GM23338 (cell line): Measurements from ENCODE around the gene RAD52. TPM values are rescaled to one million over a fixed set of nuclear protein-coding genes. Genes with fewer than 3 reads are reported as not detected.

Experiments used
- ATAC-seq: fragments of 200-7000 bp; cut with Tn5 transposase; 3 replicates; pipeline ENCODE4 v1.9.1; 2020
- DNase-seq: peaks from one replicate; pipeline ENCODE4 v3.0.0-alpha.2; 2015; ENCODE audit warnings: low spot score
- H2AFZ ChIP-seq: fragments of 200-600 bp; sonication (generic); 2 replicates; pipeline ENCODE4 v1.8.0; 2016; ENCODE audit warnings: antibody characterized with exemption, mild to moderate bottlenecking, moderate library complexity
- H3F3A ChIP-seq: fragments of 200-600 bp; sonication (generic); replicated peaks from 2 replicates; pipeline ENCODE4 v1.8.0; 2017; ENCODE audit warnings: antibody characterized with exemption, mixed run types, low read depth
- H3K27ac ChIP-seq: fragments of 200-600 bp; sonication (generic); 2 replicates; pipeline ENCODE4 v1.6.1; 2016; ENCODE audit warnings: low read depth
- H3K27me3 ChIP-seq: fragments of 200-600 bp; sonication (generic); 2 replicates; pipeline ENCODE4 v1.8.0; 2016; ENCODE audit warnings: mild to moderate bottlenecking, mixed run types, moderate library complexity; ENCODE audit not compliant: insufficient read depth
- H3K36me3 ChIP-seq: fragments of 200-600 bp; sonication (generic); 2 replicates; pipeline ENCODE4 v1.8.0; 2016; ENCODE audit warnings: mild to moderate bottlenecking; ENCODE audit not compliant: insufficient read depth
- H3K4me1 ChIP-seq: fragments of 200-600 bp; sonication (generic); 2 replicates; pipeline ENCODE4 v1.8.0; 2016; ENCODE audit warnings: mild to moderate bottlenecking, moderate library complexity; ENCODE audit not compliant: insufficient read depth
- H3K4me2 ChIP-seq: fragments of 200-600 bp; sonication (generic); 2 replicates; pipeline ENCODE4 v1.7.1; 2017; ENCODE audit warnings: mixed run types
- H3K4me3 ChIP-seq: fragments of 200-600 bp; sonication (generic); 2 replicates; pipeline ENCODE4 v1.6.1; 2016; ENCODE audit warnings: mixed run types
- H3K79me2 ChIP-seq: fragments of 200-600 bp; sonication (generic); replicated peaks from 2 replicates; pipeline ENCODE4 v1.8.0; 2017; ENCODE audit warnings: mild to moderate bottlenecking; ENCODE audit not compliant: insufficient read depth
- H3K9me2 ChIP-seq: fragments of 200-600 bp; sonication (generic); 2 replicates; pipeline ENCODE4 v1.8.0; 2017; ENCODE audit not compliant: insufficient read depth
- H4K20me1 ChIP-seq: fragments of 200-600 bp; sonication (generic); replicated peaks from 2 replicates; pipeline ENCODE4 v1.8.0; 2017; ENCODE audit warnings: mild to moderate bottlenecking; ENCODE audit not compliant: insufficient read depth
- H3K27ac Mint-ChIP-seq: 2 replicates; pipeline ENCODE4 v1.8.0; 2020; ENCODE audit warnings: inconsistent platforms, mild to moderate bottlenecking, moderate library complexity, mixed read lengths
- H3K27me3 Mint-ChIP-seq: 3 replicates; pipeline ENCODE4 v1.8.0; 2022; ENCODE audit warnings: low read depth, mild to moderate bottlenecking, moderate library complexity, mixed read lengths, inconsistent platforms; ENCODE audit not compliant: insufficient read depth, poor library complexity
- H3K36me3 Mint-ChIP-seq: 3 replicates; pipeline ENCODE4 v1.8.0; 2021; ENCODE audit warnings: low read depth, mild to moderate bottlenecking, inconsistent platforms, moderate library complexity, mixed read lengths
- H3K4me1 Mint-ChIP-seq: 3 replicates; pipeline ENCODE4 v1.8.0; 2020; ENCODE audit warnings: mild to moderate bottlenecking, inconsistent platforms, mixed read lengths
- H3K4me3 Mint-ChIP-seq: 3 replicates; pipeline ENCODE4 v1.8.0; 2021; ENCODE audit warnings: moderate library complexity, mild to moderate bottlenecking, inconsistent platforms, mixed read lengths
- H3K9me3 Mint-ChIP-seq: 3 replicates; pipeline ENCODE4 v1.8.0; 2020; ENCODE audit warnings: moderate library complexity, mild to moderate bottlenecking, inconsistent platforms, mixed read lengths
- CREB1 ChIP-seq: fragments of 250-450 bp; sonication (Bioruptor Pico); IDR thresholded peaks from 2 replicates; pipeline ENCODE4 v1.5.0; 2020; ENCODE audit warnings: low read depth, mild to moderate bottlenecking, moderate library complexity
- CTCF ChIP-seq, 2 experiments: fragments of 200-600 bp in 1 of 2; sonication (generic) in 1 of 2; conservative IDR thresholded peaks; 2 replicates each; pipeline versions ENCODE4 v1.5.1 to v1.6.1; 2016 to 2017; ENCODE audit warnings: antibody characterized with exemption in 2 of 2, low read depth in 2 of 2, mild to moderate bottlenecking in 2 of 2, moderate library complexity in 1 of 2
- ETS1 ChIP-seq: IDR thresholded peaks from 2 replicates; pipeline ENCODE4 v1.6.1; 2016; ENCODE audit warnings: antibody characterized with exemption
- EZH2 ChIP-seq: fragments of 200-600 bp; sonication (generic); IDR thresholded peaks from one replicate; pipeline ENCODE4 v1.8.0; 2017; ENCODE audit warnings: antibody characterized with exemption, mild to moderate bottlenecking, low read depth; ENCODE audit not compliant: unreplicated experiment
- EZH2phosphoT487 ChIP-seq: fragments of 200-600 bp; sonication (generic); IDR thresholded peaks from one replicate; pipeline ENCODE4 v1.8.1; 2018; ENCODE audit warnings: antibody characterized with exemption; ENCODE audit not compliant: unreplicated experiment
- JUNB ChIP-seq: IDR thresholded peaks from one replicate; pipeline ENCODE4 v1.6.1; 2016; ENCODE audit warnings: antibody characterized with exemption; ENCODE audit not compliant: unreplicated experiment
- NANOG ChIP-seq: IDR thresholded peaks from 2 replicates; pipeline ENCODE4 v1.6.1; 2016; ENCODE audit warnings: antibody characterized with exemption, borderline replicate concordance
- POLR2AphosphoS5 ChIP-seq: IDR thresholded peaks from 2 replicates; pipeline ENCODE4 v1.6.1; 2016; ENCODE audit warnings: antibody characterized with exemption, low read depth
- REST ChIP-seq: IDR thresholded peaks from one replicate; pipeline ENCODE4 v1.6.1; 2018; ENCODE audit warnings: antibody characterized with exemption; ENCODE audit not compliant: unreplicated experiment
- STAT1 ChIP-seq: IDR thresholded peaks from one replicate; pipeline ENCODE4 v1.6.1; 2016; ENCODE audit warnings: antibody characterized with exemption; ENCODE audit not compliant: unreplicated experiment
- ZNF114 ChIP-seq: fragments of 250-450 bp; sonication (Bioruptor Pico); IDR thresholded peaks from 2 replicates; pipeline ENCODE4 v1.5.0; 2020; ENCODE audit warnings: mild to moderate bottlenecking, moderate library complexity
- ZNF331 ChIP-seq: fragments of 250-450 bp; sonication (Bioruptor Pico); IDR thresholded peaks from 2 replicates; pipeline ENCODE4 v1.5.0; 2020; ENCODE audit warnings: low read depth, mild to moderate bottlenecking, moderate library complexity
- polyA plus RNA-seq: library from polyadenylated mRNA; unstranded; fragments of >200 nt; fragmentation: Nextera tagmentation; extraction: Ambion mirVana; gene quantifications from 2 replicates; pipeline ENCODE4 v1.2.1, GENCODE V29; 2016
- total RNA-seq: library from RNA; depleted of rRNA; stranded (reverse); fragments of >200 nt; shearing (Covaris generic); gene quantifications from 2 replicates; pipeline ENCODE4 v1.2.3, GENCODE V29; 2014
- TF ChIP-seq, protein P1 (sequence below): fragments of 250-450 bp; sonication (Bioruptor Pico); IDR thresholded peaks from 2 replicates; pipeline ENCODE4 v1.5.0; 2020; ENCODE audit warnings: mild to moderate bottlenecking, moderate library complexity

Gene RAD52
- total and polyA plus RNA-seq, 2 experiments from 2014 or later: 10.9 to 21.3 TPM

- 0 out of 2 replicates have a peak overlapping the region, but pooled peaks have one; percentile 65 for H3K27ac ChIP-seq
- H3F3A ChIP-seq: peaks cover 19% of the 10 kb centered on the region
- Mint-ChIP-seq H3K36me3 (peaks cover 82% of the 10 kb centered on the region), H3K27me3 (peaks cover 9% of the 10 kb centered on the region), H3K4me1 (peaks cover 31% of the 10 kb centered on the region), H3K9me3 (no peaks in the 10 kb centered on the region), H3K27ac (no peak overlapping the region), H3K4me3 (no peak overlapping the region)
- peaks cover 37% of the 10 kb centered on the region for H3K36me3 ChIP-seq
- ATAC-seq: no peak
- H3K4me1 ChIP-seq: peaks cover 6% of the 10 kb centered on the region
- no peak overlapping the region for H3K4me3 ChIP-seq
- H2AFZ ChIP-seq: no peak overlapping the region
- H3K79me2 ChIP-seq: no peaks in the 10 kb centered on the region
- H3K9me2 ChIP-seq: no peaks in the 10 kb centered on the region
- DNase-seq: no peak
- H4K20me1 ChIP-seq: peaks cover 2% of the 10 kb centered on the region; the same call in 1 of the 2 replicates
- H3K27me3 ChIP-seq: no peaks in the 10 kb centered on the region
- no peak overlapping the region for H3K4me2 ChIP-seq
- no peak for TF ChIP-seq REST
- TF ChIP-seq CREB1 (CRISPR knock-in tag): no peak
- no peak for TF ChIP-seq EZH2
- no peak for TF ChIP-seq STAT1
- no peak for TF ChIP-seq JUNB
- TF ChIP-seq ZNF114: no peak
- no peak for TF ChIP-seq NANOG
- no peak for TF ChIP-seq ZNF331 (CRISPR knock-in tag)
- no peak for TF ChIP-seq POLR2AphosphoS5
- no peak for TF ChIP-seq EZH2phosphoT487
- no peak for TF ChIP-seq ETS1
- TF ChIP-seq, protein P1, sequence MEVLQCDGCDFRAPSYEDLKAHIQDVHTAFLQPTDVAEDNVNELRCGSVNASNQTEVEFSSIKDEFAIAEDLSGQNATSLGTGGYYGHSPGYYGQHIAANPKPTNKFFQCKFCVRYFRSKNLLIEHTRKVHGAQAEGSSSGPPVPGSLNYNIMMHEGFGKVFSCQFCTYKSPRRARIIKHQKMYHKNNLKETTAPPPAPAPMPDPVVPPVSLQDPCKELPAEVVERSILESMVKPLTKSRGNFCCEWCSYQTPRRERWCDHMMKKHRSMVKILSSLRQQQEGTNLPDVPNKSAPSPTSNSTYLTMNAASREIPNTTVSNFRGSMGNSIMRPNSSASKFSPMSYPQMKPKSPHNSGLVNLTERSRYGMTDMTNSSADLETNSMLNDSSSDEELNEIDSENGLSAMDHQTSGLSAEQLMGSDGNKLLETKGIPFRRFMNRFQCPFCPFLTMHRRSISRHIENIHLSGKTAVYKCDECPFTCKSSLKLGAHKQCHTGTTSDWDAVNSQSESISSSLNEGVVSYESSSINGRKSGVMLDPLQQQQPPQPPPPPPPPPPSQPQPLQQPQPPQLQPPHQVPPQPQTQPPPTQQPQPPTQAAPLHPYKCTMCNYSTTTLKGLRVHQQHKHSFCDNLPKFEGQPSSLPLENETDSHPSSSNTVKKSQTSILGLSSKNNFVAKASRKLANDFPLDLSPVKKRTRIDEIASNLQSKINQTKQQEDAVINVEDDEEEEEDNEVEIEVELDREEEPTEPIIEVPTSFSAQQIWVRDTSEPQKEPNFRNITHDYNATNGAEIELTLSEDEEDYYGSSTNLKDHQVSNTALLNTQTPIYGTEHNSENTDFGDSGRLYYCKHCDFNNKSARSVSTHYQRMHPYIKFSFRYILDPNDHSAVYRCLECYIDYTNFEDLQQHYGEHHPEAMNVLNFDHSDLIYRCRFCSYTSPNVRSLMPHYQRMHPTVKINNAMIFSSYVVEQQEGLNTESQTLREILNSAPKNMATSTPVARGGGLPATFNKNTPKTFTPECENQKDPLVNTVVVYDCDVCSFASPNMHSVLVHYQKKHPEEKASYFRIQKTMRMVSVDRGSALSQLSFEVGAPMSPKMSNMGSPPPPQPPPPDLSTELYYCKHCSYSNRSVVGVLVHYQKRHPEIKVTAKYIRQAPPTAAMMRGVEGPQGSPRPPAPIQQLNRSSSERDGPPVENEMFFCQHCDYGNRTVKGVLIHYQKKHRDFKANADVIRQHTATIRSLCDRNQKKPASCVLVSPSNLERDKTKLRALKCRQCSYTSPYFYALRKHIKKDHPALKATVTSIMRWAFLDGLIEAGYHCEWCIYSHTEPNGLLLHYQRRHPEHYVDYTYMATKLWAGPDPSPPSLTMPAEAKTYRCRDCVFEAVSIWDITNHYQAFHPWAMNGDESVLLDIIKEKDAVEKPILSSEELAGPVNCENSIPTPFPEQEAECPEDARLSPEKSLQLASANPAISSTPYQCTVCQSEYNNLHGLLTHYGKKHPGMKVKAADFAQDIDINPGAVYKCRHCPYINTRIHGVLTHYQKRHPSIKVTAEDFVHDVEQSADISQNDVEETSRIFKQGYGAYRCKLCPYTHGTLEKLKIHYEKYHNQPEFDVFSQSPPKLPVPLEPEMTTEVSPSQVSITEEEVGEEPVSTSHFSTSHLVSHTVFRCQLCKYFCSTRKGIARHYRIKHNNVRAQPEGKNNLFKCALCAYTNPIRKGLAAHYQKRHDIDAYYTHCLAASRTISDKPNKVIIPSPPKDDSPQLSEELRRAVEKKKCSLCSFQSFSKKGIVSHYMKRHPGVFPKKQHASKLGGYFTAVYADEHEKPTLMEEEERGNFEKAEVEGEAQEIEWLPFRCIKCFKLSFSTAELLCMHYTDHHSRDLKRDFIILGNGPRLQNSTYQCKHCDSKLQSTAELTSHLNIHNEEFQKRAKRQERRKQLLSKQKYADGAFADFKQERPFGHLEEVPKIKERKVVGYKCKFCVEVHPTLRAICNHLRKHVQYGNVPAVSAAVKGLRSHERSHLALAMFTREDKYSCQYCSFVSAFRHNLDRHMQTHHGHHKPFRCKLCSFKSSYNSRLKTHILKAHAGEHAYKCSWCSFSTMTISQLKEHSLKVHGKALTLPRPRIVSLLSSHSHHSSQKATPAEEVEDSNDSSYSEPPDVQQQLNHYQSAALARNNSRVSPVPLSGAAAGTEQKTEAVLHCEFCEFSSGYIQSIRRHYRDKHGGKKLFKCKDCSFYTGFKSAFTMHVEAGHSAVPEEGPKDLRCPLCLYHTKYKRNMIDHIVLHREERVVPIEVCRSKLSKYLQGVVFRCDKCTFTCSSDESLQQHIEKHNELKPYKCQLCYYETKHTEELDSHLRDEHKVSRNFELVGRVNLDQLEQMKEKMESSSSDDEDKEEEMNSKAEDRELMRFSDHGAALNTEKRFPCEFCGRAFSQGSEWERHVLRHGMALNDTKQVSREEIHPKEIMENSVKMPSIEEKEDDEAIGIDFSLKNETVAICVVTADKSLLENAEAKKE (CRISPR knock-in tag): no peak
- no peak for TF ChIP-seq CTCF (conservative IDR thresholded peaks at IDR 0.05; ENCODE audit: low read depth in 2 of 2)
Measured at GRCh38 chr12:912466-913235, 36.8 kb downstream of the RAD52 start.
